ENCODE data around the gene COL27A1. TPM values are rescaled to one million over a fixed set of nuclear protein-coding genes. Genes with fewer than 3 reads are reported as not detected.

COL27A1 gene
- total and polyA plus RNA-seq, 3 donors from 2014 or later: 9.3 to 68.8 (median 25.7) TPM

DNA sequence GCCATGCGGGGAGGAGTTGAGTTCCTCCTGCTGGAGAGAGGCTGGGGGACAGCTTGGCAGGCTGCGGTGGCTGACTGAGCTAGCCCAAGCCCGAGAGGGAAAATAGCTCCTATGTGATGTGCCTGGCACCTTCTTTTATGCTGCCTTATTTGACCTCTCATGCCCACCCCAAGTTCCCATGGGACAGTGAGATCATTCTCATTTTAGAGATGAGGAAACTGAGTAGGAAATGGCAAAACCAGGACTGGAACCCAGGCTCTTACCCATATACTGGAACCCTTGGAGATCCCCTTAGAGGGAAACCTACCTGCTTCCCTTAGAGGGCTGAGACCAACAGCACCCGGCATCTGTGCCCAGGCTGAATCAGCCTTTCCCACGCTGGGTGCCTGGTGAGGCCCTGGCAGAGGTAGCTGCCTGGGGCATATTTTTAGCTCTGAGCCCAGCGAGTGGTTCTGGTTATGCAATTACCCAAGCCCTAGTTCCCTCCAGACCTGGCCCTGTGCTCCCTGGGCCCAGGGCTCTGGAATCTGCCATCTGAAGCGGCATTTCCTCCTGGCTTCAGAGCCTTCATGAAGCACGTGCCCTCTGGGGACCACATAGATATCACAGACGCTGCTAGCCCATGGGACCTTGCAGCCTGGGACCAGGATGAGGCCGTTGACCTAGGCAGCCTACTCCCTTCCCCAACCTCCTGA lies 23.6 kb downstream of the COL27A1 start:
- intact Hi-C loops (cut with DNase I; ENCODE audit: low total_unique reads): no loop called here
- no peak overlapping the region for H3K27ac ChIP-seq
- H3K4me3 ChIP-seq: no peak overlapping the region
- H3K27me3 ChIP-seq: no peaks in the 10 kb centered on the region
- TF ChIP-seq, protein P1, sequence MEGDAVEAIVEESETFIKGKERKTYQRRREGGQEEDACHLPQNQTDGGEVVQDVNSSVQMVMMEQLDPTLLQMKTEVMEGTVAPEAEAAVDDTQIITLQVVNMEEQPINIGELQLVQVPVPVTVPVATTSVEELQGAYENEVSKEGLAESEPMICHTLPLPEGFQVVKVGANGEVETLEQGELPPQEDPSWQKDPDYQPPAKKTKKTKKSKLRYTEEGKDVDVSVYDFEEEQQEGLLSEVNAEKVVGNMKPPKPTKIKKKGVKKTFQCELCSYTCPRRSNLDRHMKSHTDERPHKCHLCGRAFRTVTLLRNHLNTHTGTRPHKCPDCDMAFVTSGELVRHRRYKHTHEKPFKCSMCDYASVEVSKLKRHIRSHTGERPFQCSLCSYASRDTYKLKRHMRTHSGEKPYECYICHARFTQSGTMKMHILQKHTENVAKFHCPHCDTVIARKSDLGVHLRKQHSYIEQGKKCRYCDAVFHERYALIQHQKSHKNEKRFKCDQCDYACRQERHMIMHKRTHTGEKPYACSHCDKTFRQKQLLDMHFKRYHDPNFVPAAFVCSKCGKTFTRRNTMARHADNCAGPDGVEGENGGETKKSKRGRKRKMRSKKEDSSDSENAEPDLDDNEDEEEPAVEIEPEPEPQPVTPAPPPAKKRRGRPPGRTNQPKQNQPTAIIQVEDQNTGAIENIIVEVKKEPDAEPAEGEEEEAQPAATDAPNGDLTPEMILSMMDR (IDR thresholded peaks at IDR 0.05): no peak
- no peak for TF ChIP-seq POLR2A (IDR thresholded peaks at IDR 0.05)
- DNase-seq: no peak
- H3K4me1 ChIP-seq: peaks cover 34% of the 10 kb centered on the region
- WGBS, 2 donors: 80 to 87% methylated on average over 10 of the region's 10 CpGs
- H3K9me3 ChIP-seq: no peaks in the 10 kb centered on the region
- H3K36me3 ChIP-seq (ENCODE audit: low read depth, missing control alignments): no peaks in the 10 kb centered on the region

DNA sequence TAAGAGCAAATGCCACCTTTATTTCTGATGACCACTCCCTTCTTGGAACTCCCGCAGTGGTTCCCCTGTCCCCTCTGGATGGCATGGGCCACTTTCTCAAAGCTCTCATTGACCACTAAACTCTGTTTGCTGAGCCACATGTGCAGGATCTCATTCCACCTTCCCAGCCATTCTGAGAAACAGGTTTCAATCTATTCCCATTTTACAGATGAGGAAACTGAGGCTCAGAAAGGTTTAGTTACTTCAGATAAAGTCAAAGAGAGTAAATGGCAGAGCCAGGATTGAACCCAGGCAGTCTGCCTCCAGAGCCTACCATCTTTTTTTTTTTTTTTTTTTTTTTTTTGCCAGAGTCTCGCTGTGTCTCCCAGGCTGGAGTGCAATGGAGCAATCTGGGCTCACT lies 24.2 kb downstream of the COL27A1 start:
- intact Hi-C loops (cut with DNase I; ENCODE audit: low total_unique reads): no loop called here

DNA sequence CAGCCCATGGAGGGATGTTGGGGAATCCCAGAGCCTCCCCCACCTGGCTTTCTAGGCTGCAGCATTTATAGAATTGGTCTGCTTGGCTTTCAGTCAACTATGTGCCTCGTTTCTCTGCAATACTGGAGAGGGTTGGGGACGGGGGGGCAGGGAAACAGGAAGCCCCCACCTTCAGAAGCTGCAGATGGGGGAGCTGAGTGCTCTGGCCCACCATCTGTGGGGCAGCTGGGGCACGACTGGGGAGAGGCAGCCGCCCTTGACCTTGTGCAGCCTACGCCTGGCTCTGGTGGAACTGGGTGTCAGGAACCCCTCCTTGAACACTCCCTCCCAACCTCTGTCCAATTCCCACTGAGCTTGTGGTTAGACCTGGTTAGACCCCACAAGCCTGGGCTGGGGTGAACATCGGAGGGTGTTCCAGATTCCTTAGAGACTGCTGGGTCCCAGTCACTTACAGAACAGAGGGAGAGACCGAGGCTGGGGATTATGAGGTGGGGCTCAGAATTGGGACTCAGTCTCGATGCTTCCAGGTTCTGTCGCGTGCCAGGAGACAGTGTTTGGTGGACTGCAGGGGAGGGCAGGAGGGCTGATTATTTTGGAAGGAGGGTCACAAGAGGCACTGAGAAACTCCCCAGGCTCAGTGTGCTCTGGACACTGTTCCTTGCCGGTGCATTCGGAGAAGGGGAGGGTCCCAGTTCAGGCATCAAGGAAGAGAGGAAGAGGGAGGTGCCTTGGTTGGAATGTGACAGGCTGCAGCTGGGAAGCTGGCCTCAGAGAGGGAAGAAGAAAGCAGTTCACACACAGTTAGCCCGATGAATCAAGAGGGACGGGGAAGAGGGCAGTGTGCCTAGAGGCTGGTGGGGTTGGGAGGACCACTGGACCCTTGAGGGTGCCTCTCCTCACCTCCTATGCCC lies 25.6 kb downstream of the COL27A1 start:
- Histone ChIP-seq H3K9me3 (no peaks in the 10 kb centered on the region), H3K36me3 (ENCODE audit: low read depth, missing control alignments) (no peaks in the 10 kb centered on the region), H3K27ac (peak overlapping the region in 1 of 2 donors; percentile 1), H3K4me1 (peaks cover 34% of the 10 kb centered on the region), H3K4me3 (no peak overlapping the region), H3K27me3 (no peaks in the 10 kb centered on the region)
- TF ChIP-seq, protein P1 (IDR thresholded peaks at IDR 0.05): no peak
- TF ChIP-seq POLR2A (IDR thresholded peaks at IDR 0.05): no peak
- WGBS, 2 donors: 27 to 34% methylated on average over 14 of the region's 14 CpGs
- DNase-seq: peak; percentile 52
- intact Hi-C loops (cut with DNase I; ENCODE audit: low total_unique reads): no loop called here

More for the DNA sequence above, 24.2 kb downstream of the COL27A1 start:
- no peak overlapping the region for H3K27ac ChIP-seq
- H3K36me3 ChIP-seq (ENCODE audit: low read depth, missing control alignments): no peaks in the 10 kb centered on the region
- H3K27me3 ChIP-seq: no peaks in the 10 kb centered on the region
- WGBS, 2 donors: 97 to 100% methylated on average over 2 of the region's 2 CpGs
- peaks cover 34% of the 10 kb centered on the region for H3K4me1 ChIP-seq
- no peak for DNase-seq
- no peak for TF ChIP-seq POLR2A (IDR thresholded peaks at IDR 0.05)
- TF ChIP-seq, protein P1 (IDR thresholded peaks at IDR 0.05): no peak
- H3K9me3 ChIP-seq: no peaks in the 10 kb centered on the region
- no peak overlapping the region for H3K4me3 ChIP-seq

DNA sequence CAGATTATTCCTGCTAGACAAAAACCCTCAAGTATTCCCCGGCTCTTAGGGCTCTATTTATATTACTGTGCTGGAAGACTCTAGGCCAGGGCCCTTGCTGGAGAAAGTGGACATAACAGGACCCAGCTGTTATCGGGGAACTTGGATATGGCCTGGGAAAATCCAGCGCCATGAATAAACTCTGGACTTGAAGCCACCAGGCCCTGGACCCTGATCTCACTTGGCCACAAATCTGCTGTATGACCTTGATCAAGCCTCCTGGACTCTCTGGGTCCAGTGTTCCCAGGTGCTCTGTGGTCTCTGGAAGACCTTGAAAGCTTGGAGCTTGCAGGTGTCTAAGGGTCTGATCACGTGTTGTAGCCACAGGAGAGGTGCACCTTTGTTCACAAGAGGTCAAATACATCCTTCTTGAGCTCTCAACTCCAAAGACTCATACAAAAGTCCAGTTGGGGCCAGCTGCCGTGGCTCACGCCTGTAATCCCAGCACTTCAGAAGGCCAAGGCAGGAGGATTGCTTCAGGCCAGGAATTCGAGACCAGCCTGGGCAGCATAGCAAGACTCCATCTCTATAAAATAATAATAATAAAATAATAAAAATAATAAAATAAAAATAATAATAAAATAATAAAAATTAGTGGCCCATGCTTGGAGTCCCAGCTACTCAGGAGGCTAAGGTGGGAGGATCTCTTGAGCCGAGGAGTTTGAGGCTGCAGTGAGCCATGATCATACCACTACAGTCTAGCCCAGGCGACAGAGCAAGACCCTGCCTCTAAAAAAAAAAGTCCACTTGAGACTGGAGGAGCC lies 26.5 kb downstream of the COL27A1 start:
- peak; percentile 66 for DNase-seq
- TF ChIP-seq, protein P1 (IDR thresholded peaks at IDR 0.05): no peak
- no peak overlapping the region for H3K4me3 ChIP-seq
- no peaks in the 10 kb centered on the region for H3K27me3 ChIP-seq
- peak overlapping the region in 1 of 2 donors; percentile 1 for H3K27ac ChIP-seq
- H3K9me3 ChIP-seq: no peaks in the 10 kb centered on the region
- intact Hi-C loops (cut with DNase I; ENCODE audit: low total_unique reads): no loop called here
- WGBS, 2 donors: 48 to 68% methylated on average over 9 of the region's 9 CpGs
- peaks cover 31% of the 10 kb centered on the region for H3K4me1 ChIP-seq
- no peaks in the 10 kb centered on the region for H3K36me3 ChIP-seq (ENCODE audit: low read depth, missing control alignments)

Data from testis (tissue), 3 donors.